ENCODE results near the gene VPS13D. TPM values are rescaled to one million over a fixed set of nuclear protein-coding genes. Genes with fewer than 3 reads are reported as not detected.

Gene VPS13D
- total RNA-seq, 1 experiment from 2014 or later: 20.2 TPM

DNA sequence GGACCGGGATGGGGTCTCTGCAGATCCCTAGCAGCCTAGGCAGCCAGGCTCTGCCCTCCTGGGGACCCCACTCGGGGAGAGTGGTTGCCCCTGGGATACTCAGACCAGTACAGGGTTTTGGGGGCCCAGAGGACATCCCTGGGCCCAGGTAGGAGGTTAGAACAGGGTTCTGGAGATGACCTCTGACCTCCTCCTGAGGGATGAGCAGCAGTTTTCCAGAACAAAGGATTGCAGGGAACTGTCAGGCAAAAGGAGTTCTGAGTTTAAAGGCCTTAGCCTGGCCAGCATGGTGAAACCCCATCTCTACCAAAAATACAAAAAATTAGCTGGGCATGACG, 20.4 kb upstream of the VPS13D start:
- H3K79me1 ChIP-seq (ENCODE audit: insufficient read depth, low read depth, low read length, poor library complexity, severe bottlenecking): no peaks in the 10 kb centered on the region
- no peaks in the 10 kb centered on the region; a peak in 2 of 5 replicates for H3K9me3 Mint-ChIP-seq
- no peaks in the 10 kb centered on the region for H3K4me1 ChIP-seq (ENCODE audit: insufficient read depth, low read length)
- no peak overlapping the region for H4K91ac ChIP-seq (ENCODE audit: insufficient read length, low read depth, low read length)
- peaks cover 10 to 13% of the 10 kb centered on the region in 2 experiments for H3K4me1 Mint-ChIP-seq
- peaks cover 2% of the 10 kb centered on the region for H3K27me3 Mint-ChIP-seq (ENCODE audit: low read depth)
- H3K27ac ChIP-seq (ENCODE audit: insufficient read length, low read depth, low read length): no peak overlapping the region
- no peak overlapping the region for H3K4me2 ChIP-seq (ENCODE audit: insufficient read depth, insufficient read length, low read length)
- H3K4ac ChIP-seq (ENCODE audit: low read depth, low read length): no peak overlapping the region
- H2AFZ ChIP-seq (ENCODE audit: low read length): no peak overlapping the region
- H2BK20ac ChIP-seq (ENCODE audit: low read depth, low read length, poor library complexity, severe bottlenecking): no peak overlapping the region
- no peak overlapping the region for H2BK12ac ChIP-seq (ENCODE audit: insufficient read length, low read depth, low read length)
- H2BK5ac ChIP-seq (ENCODE audit: insufficient read length, low read length): no peak overlapping the region
- no peak overlapping the region for H3K4me3 Mint-ChIP-seq
- no peak overlapping the region for H2BK15ac ChIP-seq (ENCODE audit: low read depth, low read length)
- H3K9ac ChIP-seq (ENCODE audit: extremely low read depth, insufficient read length, low read length): no peak overlapping the region
- no peak overlapping the region for H2AK5ac ChIP-seq (ENCODE audit: insufficient read length, low read length)
- no peaks in the 10 kb centered on the region for H3K79me2 ChIP-seq (ENCODE audit: insufficient read depth, low read length)
- H4K5ac ChIP-seq (ENCODE audit: insufficient read length, low read depth, low read length): no peak overlapping the region
- H3K27me3 ChIP-seq (ENCODE audit: insufficient read depth, low read length): no peaks in the 10 kb centered on the region
- TF ChIP-seq, protein P1, sequence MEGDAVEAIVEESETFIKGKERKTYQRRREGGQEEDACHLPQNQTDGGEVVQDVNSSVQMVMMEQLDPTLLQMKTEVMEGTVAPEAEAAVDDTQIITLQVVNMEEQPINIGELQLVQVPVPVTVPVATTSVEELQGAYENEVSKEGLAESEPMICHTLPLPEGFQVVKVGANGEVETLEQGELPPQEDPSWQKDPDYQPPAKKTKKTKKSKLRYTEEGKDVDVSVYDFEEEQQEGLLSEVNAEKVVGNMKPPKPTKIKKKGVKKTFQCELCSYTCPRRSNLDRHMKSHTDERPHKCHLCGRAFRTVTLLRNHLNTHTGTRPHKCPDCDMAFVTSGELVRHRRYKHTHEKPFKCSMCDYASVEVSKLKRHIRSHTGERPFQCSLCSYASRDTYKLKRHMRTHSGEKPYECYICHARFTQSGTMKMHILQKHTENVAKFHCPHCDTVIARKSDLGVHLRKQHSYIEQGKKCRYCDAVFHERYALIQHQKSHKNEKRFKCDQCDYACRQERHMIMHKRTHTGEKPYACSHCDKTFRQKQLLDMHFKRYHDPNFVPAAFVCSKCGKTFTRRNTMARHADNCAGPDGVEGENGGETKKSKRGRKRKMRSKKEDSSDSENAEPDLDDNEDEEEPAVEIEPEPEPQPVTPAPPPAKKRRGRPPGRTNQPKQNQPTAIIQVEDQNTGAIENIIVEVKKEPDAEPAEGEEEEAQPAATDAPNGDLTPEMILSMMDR (conservative IDR thresholded peaks at IDR 0.05): no peak
- no peaks in the 10 kb centered on the region for H4K20me1 ChIP-seq (ENCODE audit: control insufficient read depth, insufficient read depth, insufficient read length)
- no peak overlapping the region for H3K23ac ChIP-seq (ENCODE audit: insufficient read length, low read depth, low read length)
- no peaks in the 10 kb centered on the region for H3K9me3 ChIP-seq (ENCODE audit: control insufficient read depth, low read depth, low read length)
- no peak overlapping the region for H3T11ph ChIP-seq (ENCODE audit: low read length)
- no peaks in the 10 kb centered on the region for H3K23me2 ChIP-seq (ENCODE audit: insufficient read length, low read depth, low read length, poor library complexity, severe bottlenecking)
- H3K36me3 Mint-ChIP-seq (ENCODE audit: insufficient read depth in 1 of 3, low read depth in 3 of 3): no peaks in the 10 kb centered on the region
- no peak for DNase-seq
- no peak overlapping the region; a peak in 1 of 7 replicates for H3K27ac Mint-ChIP-seq
- no peak overlapping the region for H4K8ac ChIP-seq (replicated peaks; ENCODE audit: insufficient read length, low read depth, low read length)
- H3K14ac ChIP-seq (ENCODE audit: insufficient read depth, low read length): no peak overlapping the region
- WGBS (ENCODE audit: extremely low coverage, insufficient read length, low lambda C conversion rate): no CpG with 5 or more reads among the region's 3 CpGs
- H2BK120ac ChIP-seq (ENCODE audit: low read depth, low read length, poor library complexity, severe bottlenecking): no peak overlapping the region
- H3K56ac ChIP-seq (ENCODE audit: insufficient read length, low read depth, low read length): no peak overlapping the region
- no peak overlapping the region for H3K18ac ChIP-seq (ENCODE audit: insufficient read length, low read depth, low read length)

Data from H9 (cell line).